ENCODE data around the gene TCTA. TPM values are rescaled to one million over a fixed set of nuclear protein-coding genes. Genes with fewer than 3 reads are reported as not detected.
A peak's percentile ranks its signal among the peaks of the same experiment; 100 is the strongest.

TCTA gene
- total RNA-seq, 4 donors from 2014 or later = 15.1 to 30.9 (median 24.0) TPM

DNA sequence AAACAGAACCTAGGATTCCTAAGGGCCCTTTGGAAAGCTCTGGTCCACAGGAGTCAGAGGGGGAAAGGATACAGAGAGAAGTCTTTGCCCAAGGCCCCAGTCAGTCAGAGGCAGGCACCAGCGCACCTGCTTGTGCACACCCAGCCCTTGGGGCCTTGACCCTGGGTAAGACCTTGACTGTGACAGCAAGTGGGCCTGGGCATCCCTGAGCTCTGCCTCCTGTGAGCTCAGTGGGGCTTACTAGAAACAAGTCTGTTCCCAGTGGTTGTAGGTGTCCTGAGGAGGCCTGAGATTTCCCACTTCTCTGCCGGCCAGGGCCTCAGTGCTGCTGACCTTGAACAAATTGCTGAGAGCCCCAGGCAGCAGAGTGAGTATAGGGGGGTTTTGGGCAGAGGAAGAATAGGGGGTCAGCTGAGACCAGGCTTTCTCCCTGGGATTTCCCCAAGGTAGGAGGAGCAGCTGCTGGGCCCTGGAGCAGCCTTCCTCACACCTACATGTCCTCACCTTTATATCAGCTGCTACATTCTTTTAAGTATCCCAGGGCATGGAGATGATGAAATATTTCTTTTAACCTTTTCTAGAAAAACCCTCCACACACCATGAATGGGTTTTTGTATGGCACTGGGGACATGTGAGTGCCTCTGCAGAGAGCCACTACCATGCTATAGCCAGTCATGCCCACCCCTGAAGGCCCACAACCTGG is 48.1 kb downstream of the TCTA start:
- no peak for ATAC-seq (ENCODE audit: low FRiP score)
- DNase-seq (ENCODE audit: low spot score) = no peak

GRCh38 chr3:49460956-49461355 is 48.7 kb downstream of the TCTA start:
- DNase-seq (ENCODE audit: low spot score) (no peak), ATAC-seq (ENCODE audit: low FRiP score) (no peak)
- TF ChIP-seq CTCF (IDR thresholded peaks at IDR 0.05) = no peak

More for the DNA sequence above, 48.1 kb downstream of the TCTA start:
- no peak for TF ChIP-seq CTCF (IDR thresholded peaks at IDR 0.05)

GRCh38 chr3:49461443-49462171 is 49.4 kb downstream of the TCTA start:
- ATAC-seq (ENCODE audit: low FRiP score) (peak; percentile 22), DNase-seq (ENCODE audit: low spot score) (no peak)
- no peak for TF ChIP-seq CTCF (IDR thresholded peaks at IDR 0.05)

DNA sequence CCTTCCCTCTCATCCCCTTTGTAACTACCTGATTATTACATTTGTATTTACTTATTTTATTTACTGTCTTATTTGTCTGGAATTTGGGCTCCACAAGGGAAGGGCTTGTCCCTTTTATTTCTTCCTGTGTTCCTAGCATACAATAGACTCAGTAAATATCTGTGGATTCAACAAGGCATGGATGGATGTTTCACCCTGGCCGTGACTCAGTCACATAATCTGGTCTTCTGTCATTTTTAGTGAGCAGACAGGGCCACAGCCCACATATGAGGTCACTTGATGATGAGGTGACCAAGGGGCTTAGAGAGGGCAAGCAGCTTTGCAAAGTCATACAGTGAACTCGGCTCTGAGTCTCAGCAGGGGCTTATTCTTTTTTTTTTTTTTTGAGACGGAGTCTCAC is 50.0 kb downstream of the TCTA start:
- no peak for ATAC-seq (ENCODE audit: low FRiP score)
- no peak for TF ChIP-seq CTCF (IDR thresholded peaks at IDR 0.05)
- no peak for DNase-seq (ENCODE audit: low spot score)

- ATAC-seq (ENCODE audit: low FRiP score) = no peak
- no peak for DNase-seq (ENCODE audit: low spot score)
- no peak for TF ChIP-seq CTCF (IDR thresholded peaks at IDR 0.05)
These were observed 53.2 kb downstream of the TCTA start for GRCh38 chr3:49465270-49466034.

Other genes with a start within 250 kb of the TCTA start
- gene CCDC71, start 246.1 kb upstream of the TCTA start, total RNA-seq = 10 to 100 TPM; 20.7 to 29.9 (median 26.8) TPM
- gene KLHDC8B, start 240.8 kb upstream of the TCTA start, total RNA-seq = 100 to 1,000 TPM in 1 of 4 donors, 10 to 100 TPM in 3; 55.0 to 123 (median 65.5) TPM
- 10 to 100 TPM in 1 of 4 donors, 1 to 10 TPM in 3; 3.5 to 13.7 (median 5.6) TPM for gene C3orf62, start 135.2 kb upstream of the TCTA start, total RNA-seq
- 10 to 100 TPM; 17.3 to 43.3 (median 34.6) TPM for gene USP4, start 72.4 kb upstream of the TCTA start, total RNA-seq
- gene GPX1, start 54.1 kb upstream of the TCTA start, total RNA-seq = 100 to 1,000 TPM; 318 to 730 (median 464) TPM
- gene RHOA, start 447 bp upstream of the TCTA start, total RNA-seq = 100 to 1,000 TPM; 456 to 542 (median 494) TPM
- gene AMT, start 10.1 kb downstream of the TCTA start, total RNA-seq = 1 to 10 TPM; 1.6 to 6.8 (median 3.3) TPM
- gene NICN1, start 16.9 kb downstream of the TCTA start, total RNA-seq = 1 to 10 TPM; 2.7 to 9.4 (median 5.6) TPM
- gene DAG1, start 57.8 kb downstream of the TCTA start, total RNA-seq = 10 to 100 TPM; 37.8 to 65.0 (median 44.4) TPM
- gene BSN, start 142.1 kb downstream of the TCTA start, total RNA-seq = under 1 TPM; 0.09 to 0.63 (median 0.37) TPM

Measured in omental fat pad (tissue), 4 donors.